Tibial artery (tissue), 4 donors: ENCODE results near the gene RCSD1.
"Not testable (repeated sequence)": the region's sequence is repeated elsewhere in the genome, so short reads cannot be mapped to it uniquely, and the experiment has no call there.

ENCODE experiments used
- DNase-seq, 2 donors: peaks; one replicate each; pipeline ENCODE4 v3.0.0-alpha.2; 2019
- H3K27ac ChIP-seq, 2 donors: fragments of 200-600 bp; sonication (generic) in 1 of 2; 1 replicate in 1 of 2; 2 replicates in 1 of 2; pipeline ENCODE4 v1.5.1; 2018 to 2019; ENCODE audit warnings: mild to moderate bottlenecking in 1 of 2
- H3K27me3 ChIP-seq, 2 donors: fragments of 200-600 bp; sonication (generic) in 1 of 2; one replicate each; pipeline versions ENCODE4 v1.5.1 to v1.6.0; 2016 to 2019
- H3K36me3 ChIP-seq, 3 donors: fragments of 200-600 bp; sonication (generic) in 2 of 3; one replicate each; pipeline ENCODE4 v1.5.1; 2016 to 2019; ENCODE audit warnings: mild to moderate bottlenecking in 2 of 3
- H3K4me1 ChIP-seq, 4 donors: fragments of 200-600 bp; sonication (generic) in 2 of 4; 1 replicate in 3 of 4; 2 replicates in 1 of 4; pipeline ENCODE4 v1.5.1; 2016 to 2019
- H3K4me3 ChIP-seq, 2 donors: fragments of 200-600 bp; sonication (generic) in 1 of 2; 1 replicate in 1 of 2; 2 replicates in 1 of 2; pipeline ENCODE4 v1.5.1; 2018 to 2019; ENCODE audit warnings: mild to moderate bottlenecking in 2 of 2
- H3K9me3 ChIP-seq, 3 donors: fragments of 200-600 bp; sonication (generic) in 1 of 3; one replicate each; pipeline ENCODE4 v1.5.1; 2016 to 2019
- CTCF ChIP-seq, 2 experiments: fragments of 200-600 bp in 1 of 2; fragments of 450-650 bp in 1 of 2; IDR thresholded peaks; one replicate each; pipeline ENCODE4 v1.5.1; 2017 to 2019; ENCODE audit warnings: antibody characterized with exemption in 2 of 2, mild to moderate bottlenecking in 1 of 2, moderate library complexity in 1 of 2
- intact Hi-C: fragments of 100-400 bp; cut with DNase I; formaldehyde crosslinking; loops from one replicate; pipeline ENCODE4 v1.15.0; 2023; ENCODE audit warnings: low total_unique reads

RCSD1 gene

GRCh38 chr1:167738158-167738557 is 108.1 kb downstream of the RCSD1 start:
- intact Hi-C loops, result no loop called here
- no peaks in the 10 kb centered on the region for H3K9me3 ChIP-seq
- no peak overlapping the region for H3K27ac ChIP-seq
- no peak for TF ChIP-seq CTCF (IDR thresholded peaks at IDR 0.05)
- H3K36me3 ChIP-seq, result peaks cover 0 to 5% (median 0%) of the 10 kb centered on the region in 3 donors
- no peak for DNase-seq
- H3K4me1 ChIP-seq, result peaks cover 0 to 15% (median 2%) of the 10 kb centered on the region in 4 donors
- H3K27me3 ChIP-seq, result no peaks in the 10 kb centered on the region
- H3K4me3 ChIP-seq, result no peak overlapping the region

DNA sequence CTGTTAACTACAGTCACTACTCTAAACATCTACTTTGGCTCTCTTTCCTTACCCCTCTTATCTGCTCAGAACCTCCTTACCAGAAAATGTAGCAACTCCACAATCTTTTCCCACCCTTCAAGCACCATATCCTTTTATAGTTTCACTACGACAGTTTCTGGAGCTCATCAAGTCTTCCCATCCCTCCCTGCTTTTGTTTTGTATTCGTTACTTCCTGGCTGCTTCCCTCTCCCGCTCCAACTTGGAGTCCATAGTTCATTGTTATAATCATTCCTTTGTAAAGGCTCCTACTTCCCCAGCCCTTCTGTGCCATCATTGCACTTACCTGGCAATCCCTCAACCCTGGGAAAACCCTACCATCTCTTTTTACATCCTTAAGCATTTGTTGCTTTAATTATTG is 109.7 kb downstream of the RCSD1 start:
- TF ChIP-seq CTCF (IDR thresholded peaks at IDR 0.05), result no peak
- no peaks in the 10 kb centered on the region for H3K27me3 ChIP-seq
- H3K36me3 ChIP-seq, result peaks cover 0 to 5% (median 0%) of the 10 kb centered on the region in 3 donors
- H3K9me3 ChIP-seq, result no peaks in the 10 kb centered on the region
- no peak overlapping the region for H3K27ac ChIP-seq
- intact Hi-C loops, result no loop called here
- H3K4me3 ChIP-seq, result no peak overlapping the region
- peaks cover 0 to 12% (median 2%) of the 10 kb centered on the region in 4 donors for H3K4me1 ChIP-seq
- DNase-seq, result no peak

DNA sequence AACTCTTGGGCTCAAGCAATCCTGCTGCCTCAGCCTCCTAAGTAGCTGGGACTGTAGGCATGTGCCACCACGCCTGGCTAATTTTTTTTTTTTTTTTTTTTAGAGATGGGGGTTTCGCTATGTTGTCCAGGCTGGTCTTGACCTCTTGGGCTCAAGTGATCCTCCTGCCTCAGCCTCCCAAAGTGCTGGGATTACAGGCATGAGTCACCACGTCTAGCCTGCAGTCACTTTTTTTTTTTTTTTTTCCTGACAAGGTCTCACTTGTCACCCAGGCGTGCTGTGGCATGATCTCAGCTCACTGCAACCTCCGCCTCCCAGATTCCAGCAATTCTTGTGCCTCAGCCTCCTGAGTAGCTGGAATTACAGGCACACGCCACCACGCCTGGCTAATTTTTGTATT is 111.1 kb downstream of the RCSD1 start:
- peaks cover 0 to 15% (median 6%) of the 10 kb centered on the region in 4 donors for H3K4me1 ChIP-seq
- H3K9me3 ChIP-seq, intact Hi-C loops, H3K27ac ChIP-seq, H3K4me3 ChIP-seq, DNase-seq, H3K36me3 ChIP-seq, H3K27me3 ChIP-seq: not testable (repeated sequence)

GRCh38 chr1:167742392-167743057 is 112.5 kb downstream of the RCSD1 start:
- H3K27ac ChIP-seq, DNase-seq, H3K9me3 ChIP-seq, intact Hi-C loops, H3K4me3 ChIP-seq, H3K36me3 ChIP-seq, H3K27me3 ChIP-seq: not testable (repeated sequence)
- H3K4me1 ChIP-seq, result peaks cover 0 to 27% (median 9%) of the 10 kb centered on the region in 4 donors

GRCh38 chr1:167744901-167745300 is 114.9 kb downstream of the RCSD1 start:
- peaks cover 0 to 51% (median 15%) of the 10 kb centered on the region in 4 donors for H3K4me1 ChIP-seq
- H3K27me3 ChIP-seq, result no peaks in the 10 kb centered on the region
- H3K27ac ChIP-seq, result no peak overlapping the region
- no peak overlapping the region for H3K4me3 ChIP-seq
- intact Hi-C loops, result no loop called here
- no peaks in the 10 kb centered on the region for H3K36me3 ChIP-seq
- DNase-seq, result no peak
- H3K9me3 ChIP-seq, result no peaks in the 10 kb centered on the region
- TF ChIP-seq CTCF (IDR thresholded peaks at IDR 0.05), result no peak

- TF ChIP-seq CTCF (IDR thresholded peaks at IDR 0.05), result no peak
- no peak for DNase-seq
- Histone ChIP-seq H3K36me3 (no peaks in the 10 kb centered on the region), H3K4me3 (no peak overlapping the region), H3K27me3 (no peaks in the 10 kb centered on the region), H3K9me3 (no peaks in the 10 kb centered on the region), H3K27ac (no peak overlapping the region), H3K4me1 (peaks cover 0 to 58% (median 15%) of the 10 kb centered on the region in 4 donors)
- intact Hi-C loops, result no loop called here
Measured at GRCh38 chr1:167746013-167746672, 116.1 kb downstream of the RCSD1 start.
